ENCODE measurements around the gene DOCK11.

DNA sequence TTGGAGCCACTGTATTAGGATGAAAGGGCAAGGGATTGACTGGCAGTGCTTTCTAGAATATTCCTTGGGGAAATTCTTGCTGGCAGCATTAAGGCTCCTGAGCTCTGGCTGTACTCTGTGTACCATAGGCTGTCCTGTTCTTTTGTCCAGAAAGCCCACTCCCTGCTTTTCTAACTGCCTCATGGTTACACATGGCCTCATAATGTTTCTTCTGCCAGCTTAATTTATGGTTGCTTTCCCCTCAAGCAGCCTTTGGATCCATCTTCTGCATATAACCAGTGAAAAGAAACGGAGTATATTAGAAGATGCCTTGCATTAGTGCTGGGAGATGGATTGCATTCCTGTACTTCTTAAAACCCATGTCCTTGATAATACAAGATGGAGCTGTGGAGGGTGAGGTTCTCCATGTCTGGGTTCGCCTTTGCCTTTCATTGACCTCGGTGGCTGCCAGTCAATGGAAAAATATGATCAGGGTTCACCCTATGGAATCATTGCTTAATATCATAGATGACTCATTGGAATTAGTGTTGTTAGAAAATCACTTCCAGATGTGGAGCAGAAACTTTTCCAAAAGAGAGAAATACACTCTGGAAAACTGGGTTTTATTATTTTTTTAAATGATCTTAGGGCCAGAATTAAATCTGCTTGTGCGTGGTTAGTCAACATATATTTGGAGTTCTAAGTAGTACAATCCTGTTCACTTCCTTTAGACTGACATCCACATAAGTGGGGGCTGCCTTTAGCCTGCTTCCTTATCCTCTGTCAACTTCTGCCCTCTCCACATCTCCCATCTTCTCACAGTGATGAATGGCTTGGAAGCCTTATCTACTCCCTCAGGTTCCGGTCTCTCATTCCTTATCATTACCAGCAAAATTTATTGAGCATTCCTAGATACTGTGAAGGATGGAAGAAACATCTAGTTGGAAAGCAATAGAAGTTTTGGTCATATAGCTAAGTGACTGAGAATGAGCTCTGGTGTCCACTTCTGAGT, 24.9 kb downstream of the DOCK11 start:
- TF ChIP-seq CTCF (conservative IDR thresholded peaks at IDR 0.05 in 1 of 2, IDR thresholded peaks at IDR 0.05 in 1 of 2; ENCODE audit: low read depth in 1 of 2, low read length in 2 of 2) = no peak
- TF ChIP-seq EZH2 (IDR thresholded peaks at IDR 0.05; ENCODE audit: low read length, missing control alignments) = no peak

Data from fibroblast of lung (primary cell).